Hepatocyte (in vitro differentiated cells): ENCODE measurements around the gene MAST4. TPM values are rescaled to one million over a fixed set of nuclear protein-coding genes. Genes with fewer than 3 reads are reported as not detected.
A peak's percentile ranks its signal among the peaks of the same experiment; 100 is the strongest.

ENCODE experiments used
- DNase-seq: peaks from one replicate; pipeline ENCODE4 v3.0.0-alpha.2; 2016; ENCODE audit warnings: low spot score
- H2AFZ ChIP-seq: fragments of 200-600 bp; sonication (generic); 2 replicates; pipeline ENCODE4 v1.6.0; 2016; ENCODE audit warnings: antibody characterized with exemption, mild to moderate bottlenecking
- H3K27ac ChIP-seq: fragments of 200-600 bp; sonication (generic); 2 replicates; pipeline ENCODE4 v1.5.1; 2016; ENCODE audit warnings: mild to moderate bottlenecking
- H3K27me3 ChIP-seq: fragments of 200-600 bp; sonication (generic); 2 replicates; pipeline ENCODE4 v1.6.1; 2016
- H3K36me3 ChIP-seq: fragments of 200-600 bp; sonication (generic); replicated peaks from 2 replicates; pipeline ENCODE4 v1.5.1; 2016; ENCODE audit warnings: low read depth; ENCODE audit not compliant: insufficient read depth
- H3K4me1 ChIP-seq: fragments of 200-600 bp; sonication (generic); 2 replicates; pipeline ENCODE4 v1.5.1; 2016; ENCODE audit warnings: mild to moderate bottlenecking, moderate library complexity; ENCODE audit not compliant: insufficient read depth
- H3K4me2 ChIP-seq: fragments of 200-600 bp; sonication (generic); 2 replicates; pipeline ENCODE4 v1.6.0; 2016
- H3K4me3 ChIP-seq: fragments of 200-600 bp; sonication (generic); 2 replicates; pipeline ENCODE4 v1.5.1; 2016; ENCODE audit warnings: mild to moderate bottlenecking
- H3K79me2 ChIP-seq: fragments of 200-600 bp; sonication (generic); 2 replicates; pipeline ENCODE4 v1.6.0; 2017; ENCODE audit warnings: mild to moderate bottlenecking
- H3K9me2 ChIP-seq: fragments of 200-600 bp; sonication (generic); replicated peaks from 2 replicates; pipeline ENCODE4 v1.6.0; 2017; ENCODE audit warnings: mild to moderate bottlenecking; ENCODE audit not compliant: insufficient read depth
- H3K9me3 ChIP-seq: fragments of 200-600 bp; sonication (generic); 2 replicates; pipeline ENCODE4 v1.5.1; 2016; ENCODE audit warnings: low read depth, mild to moderate bottlenecking
- H4K20me1 ChIP-seq: fragments of 200-600 bp; sonication (generic); 2 replicates; pipeline ENCODE4 v1.6.0; 2016; ENCODE audit warnings: mild to moderate bottlenecking; ENCODE audit not compliant: insufficient read depth, poor library complexity, severe bottlenecking
- CTCF ChIP-seq: fragments of 200-600 bp; sonication (generic); IDR thresholded peaks from 2 replicates; pipeline ENCODE4 v1.5.1; 2016; ENCODE audit warnings: antibody characterized with exemption, mild to moderate bottlenecking; ENCODE audit not compliant: poor library complexity
- EZH2 ChIP-seq: fragments of 200-600 bp; sonication (generic); IDR thresholded peaks from 2 replicates; pipeline ENCODE4 v1.6.1; 2016; ENCODE audit warnings: antibody characterized with exemption, mild to moderate bottlenecking, borderline replicate concordance
- EZH2phosphoT487 ChIP-seq: fragments of 200-600 bp; sonication (generic); IDR thresholded peaks from one replicate; pipeline ENCODE4 v1.6.1; 2018; ENCODE audit warnings: antibody characterized with exemption, mild to moderate bottlenecking, low read depth, moderate library complexity; ENCODE audit not compliant: unreplicated experiment, severe bottlenecking
- WGBS: methylation state at CpG from one replicate; pipeline ENCODE4 v1.1.6; 2016; ENCODE audit warnings: low lambda C conversion rate; ENCODE audit errors: missing lambda C conversion rate; 5-methylcytosine and 5-hydroxymethylcytosine counted together
- polyA plus RNA-seq: library from polyadenylated mRNA; unstranded; fragments of >200 nt; fragmentation: Nextera tagmentation; extraction: Ambion mirVana; gene quantifications from 2 replicates; pipeline ENCODE4 v1.2.1, GENCODE V29; 2016
- total RNA-seq: library from RNA; depleted of rRNA; stranded (reverse); fragments of >200 nt; gene quantifications from 2 replicates; pipeline ENCODE4 v1.2.3, GENCODE V29; 2014

The MAST4 gene
- total and polyA plus RNA-seq, 2 experiments from 2014 or later, result 11.7 to 13.2 TPM

DNA sequence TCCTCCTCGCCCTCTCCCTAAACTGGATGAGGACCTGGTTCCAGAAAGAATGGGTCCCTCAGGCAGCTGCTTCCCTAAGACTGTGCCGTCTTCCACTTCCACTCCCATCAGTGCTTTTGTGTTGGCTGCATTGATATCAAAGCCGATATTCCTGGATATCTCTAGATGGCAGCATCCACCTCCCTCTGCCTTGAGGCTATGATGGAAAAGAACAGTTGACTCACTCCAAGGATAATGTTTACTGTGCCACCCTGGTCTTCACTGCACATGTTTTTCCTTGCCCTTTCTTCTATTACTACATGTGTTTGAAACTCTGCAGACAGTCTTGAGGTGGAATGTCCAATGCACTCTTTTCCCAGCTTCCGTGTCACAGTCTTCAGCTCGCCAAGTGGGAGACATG lies 211.6 kb downstream of the MAST4 start:
- H3K27ac ChIP-seq, result no peak overlapping the region
- H3K27me3 ChIP-seq, result peaks cover 6% of the 10 kb centered on the region
- no peaks in the 10 kb centered on the region for H3K4me1 ChIP-seq
- H3K4me2 ChIP-seq, result no peak overlapping the region
- peak; percentile 47 for TF ChIP-seq CTCF
- no peak for TF ChIP-seq EZH2phosphoT487
- no peak for TF ChIP-seq EZH2
- DNase-seq, result peak; percentile 49
- H3K36me3 ChIP-seq, result no peaks in the 10 kb centered on the region
- no peaks in the 10 kb centered on the region for H3K79me2 ChIP-seq
- H3K4me3 ChIP-seq, result no peak overlapping the region
- no peaks in the 10 kb centered on the region for H3K9me2 ChIP-seq
- no peak overlapping the region for H2AFZ ChIP-seq
- 83% methylated on average over 5 of the region's 5 CpGs for WGBS
- H3K9me3 ChIP-seq, result no peaks in the 10 kb centered on the region
- H4K20me1 ChIP-seq, result no peaks in the 10 kb centered on the region

DNA sequence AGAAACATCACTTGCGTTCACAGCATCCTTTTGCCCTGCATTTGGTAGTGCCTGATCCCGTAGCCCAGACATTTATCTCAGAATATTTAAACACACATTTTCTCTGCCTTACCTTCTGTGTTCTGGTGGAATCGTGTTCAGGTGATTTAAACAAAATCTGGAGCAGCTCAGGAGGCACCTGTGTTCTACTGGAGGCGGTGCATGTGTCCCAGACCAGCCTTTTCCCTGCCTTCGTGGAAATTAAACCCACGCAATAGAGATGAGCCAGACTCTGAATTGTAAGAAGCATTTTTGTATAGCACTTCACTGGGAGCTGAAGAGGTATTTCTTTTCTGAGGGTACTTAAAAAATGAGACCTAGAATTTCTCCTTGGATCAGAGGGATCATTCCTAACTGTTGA lies 212.5 kb downstream of the MAST4 start:
- WGBS, result 95% methylated on average over 6 of the region's 6 CpGs
- H3K4me1 ChIP-seq, result no peaks in the 10 kb centered on the region
- no peak overlapping the region for H3K27ac ChIP-seq
- DNase-seq, result no peak
- H2AFZ ChIP-seq, result no peak overlapping the region
- H3K4me2 ChIP-seq, result no peak overlapping the region
- no peaks in the 10 kb centered on the region for H3K9me2 ChIP-seq
- no peaks in the 10 kb centered on the region for H3K36me3 ChIP-seq
- no peaks in the 10 kb centered on the region for H3K9me3 ChIP-seq
- peaks cover 6% of the 10 kb centered on the region for H3K27me3 ChIP-seq
- TF ChIP-seq CTCF (no peak), EZH2 (no peak), EZH2phosphoT487 (no peak)
- no peaks in the 10 kb centered on the region for H4K20me1 ChIP-seq
- H3K79me2 ChIP-seq, result no peaks in the 10 kb centered on the region
- no peak overlapping the region for H3K4me3 ChIP-seq

DNA sequence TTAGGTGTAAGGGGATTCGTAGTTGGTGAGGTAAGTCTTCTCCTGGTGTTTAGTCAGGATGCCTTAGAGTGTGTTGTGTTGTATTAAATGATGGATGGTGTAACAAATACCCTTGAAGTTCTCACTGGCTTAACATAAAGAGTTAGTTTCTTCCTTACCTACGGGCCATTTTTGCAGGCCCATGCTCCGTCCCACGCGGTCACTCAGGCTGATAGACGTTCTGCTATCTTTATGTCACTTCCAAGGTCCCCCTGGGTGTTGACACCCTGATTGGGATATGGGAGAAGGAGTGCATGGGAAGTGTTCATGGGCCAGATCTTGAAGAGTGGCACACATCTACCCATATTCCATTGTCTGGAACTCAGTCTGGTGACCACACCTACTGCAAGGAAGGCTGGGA lies 214.0 kb downstream of the MAST4 start:
- WGBS, result 88% methylated on average over 6 of the region's 6 CpGs
- Histone ChIP-seq H2AFZ (no peak overlapping the region), H3K27me3 (no peaks in the 10 kb centered on the region)

More for the DNA sequence above, 214.0 kb downstream of the MAST4 start:
- TF ChIP-seq EZH2phosphoT487 (no peak), CTCF (no peak), EZH2 (no peak)
- Histone ChIP-seq H3K9me2 (no peaks in the 10 kb centered on the region), H3K36me3 (no peaks in the 10 kb centered on the region), H3K4me2 (no peak overlapping the region), H3K79me2 (no peaks in the 10 kb centered on the region), H3K4me3 (no peak overlapping the region), H4K20me1 (no peaks in the 10 kb centered on the region), H3K27ac (no peak overlapping the region), H3K4me1 (no peaks in the 10 kb centered on the region), H3K9me3 (no peaks in the 10 kb centered on the region)
- DNase-seq, result no peak
